GM23338 (cell line): Measurements from ENCODE around the gene LCE6A. TPM values are rescaled to one million over a fixed set of nuclear protein-coding genes. Genes with fewer than 3 reads are reported as not detected.

Experiments
- ATAC-seq: fragments of 200-7000 bp; cut with Tn5 transposase; 3 replicates; pipeline ENCODE4 v1.9.1; 2020
- DNase-seq: peaks from one replicate; pipeline ENCODE4 v3.0.0-alpha.2; 2015; ENCODE audit warnings: low spot score
- H2AFZ ChIP-seq: fragments of 200-600 bp; sonication (generic); 2 replicates; pipeline ENCODE4 v1.8.0; 2016; ENCODE audit warnings: antibody characterized with exemption, mild to moderate bottlenecking, moderate library complexity
- H3F3A ChIP-seq: fragments of 200-600 bp; sonication (generic); replicated peaks from 2 replicates; pipeline ENCODE4 v1.8.0; 2017; ENCODE audit warnings: antibody characterized with exemption, mixed run types, low read depth
- H3K27ac ChIP-seq: fragments of 200-600 bp; sonication (generic); 2 replicates; pipeline ENCODE4 v1.6.1; 2016; ENCODE audit warnings: low read depth
- H3K27me3 ChIP-seq: fragments of 200-600 bp; sonication (generic); 2 replicates; pipeline ENCODE4 v1.8.0; 2016; ENCODE audit warnings: mild to moderate bottlenecking, mixed run types, moderate library complexity; ENCODE audit not compliant: insufficient read depth
- H3K36me3 ChIP-seq: fragments of 200-600 bp; sonication (generic); 2 replicates; pipeline ENCODE4 v1.8.0; 2016; ENCODE audit warnings: mild to moderate bottlenecking; ENCODE audit not compliant: insufficient read depth
- H3K4me1 ChIP-seq: fragments of 200-600 bp; sonication (generic); 2 replicates; pipeline ENCODE4 v1.8.0; 2016; ENCODE audit warnings: mild to moderate bottlenecking, moderate library complexity; ENCODE audit not compliant: insufficient read depth
- H3K4me2 ChIP-seq: fragments of 200-600 bp; sonication (generic); 2 replicates; pipeline ENCODE4 v1.7.1; 2017; ENCODE audit warnings: mixed run types
- H3K4me3 ChIP-seq: fragments of 200-600 bp; sonication (generic); 2 replicates; pipeline ENCODE4 v1.6.1; 2016; ENCODE audit warnings: mixed run types
- H3K79me2 ChIP-seq: fragments of 200-600 bp; sonication (generic); replicated peaks from 2 replicates; pipeline ENCODE4 v1.8.0; 2017; ENCODE audit warnings: mild to moderate bottlenecking; ENCODE audit not compliant: insufficient read depth
- H3K9me2 ChIP-seq: fragments of 200-600 bp; sonication (generic); 2 replicates; pipeline ENCODE4 v1.8.0; 2017; ENCODE audit not compliant: insufficient read depth
- H4K20me1 ChIP-seq: fragments of 200-600 bp; sonication (generic); replicated peaks from 2 replicates; pipeline ENCODE4 v1.8.0; 2017; ENCODE audit warnings: mild to moderate bottlenecking; ENCODE audit not compliant: insufficient read depth
- H3K27ac Mint-ChIP-seq: 2 replicates; pipeline ENCODE4 v1.8.0; 2020; ENCODE audit warnings: inconsistent platforms, mild to moderate bottlenecking, moderate library complexity, mixed read lengths
- H3K27me3 Mint-ChIP-seq: 3 replicates; pipeline ENCODE4 v1.8.0; 2022; ENCODE audit warnings: low read depth, mild to moderate bottlenecking, moderate library complexity, mixed read lengths, inconsistent platforms; ENCODE audit not compliant: insufficient read depth, poor library complexity
- H3K36me3 Mint-ChIP-seq: 3 replicates; pipeline ENCODE4 v1.8.0; 2021; ENCODE audit warnings: low read depth, mild to moderate bottlenecking, inconsistent platforms, moderate library complexity, mixed read lengths
- H3K4me1 Mint-ChIP-seq: 3 replicates; pipeline ENCODE4 v1.8.0; 2020; ENCODE audit warnings: mild to moderate bottlenecking, inconsistent platforms, mixed read lengths
- H3K4me3 Mint-ChIP-seq: 3 replicates; pipeline ENCODE4 v1.8.0; 2021; ENCODE audit warnings: moderate library complexity, mild to moderate bottlenecking, inconsistent platforms, mixed read lengths
- H3K9me3 Mint-ChIP-seq: 3 replicates; pipeline ENCODE4 v1.8.0; 2020; ENCODE audit warnings: moderate library complexity, mild to moderate bottlenecking, inconsistent platforms, mixed read lengths
- CREB1 ChIP-seq: fragments of 250-450 bp; sonication (Bioruptor Pico); IDR thresholded peaks from 2 replicates; pipeline ENCODE4 v1.5.0; 2020; ENCODE audit warnings: low read depth, mild to moderate bottlenecking, moderate library complexity
- ETS1 ChIP-seq: IDR thresholded peaks from 2 replicates; pipeline ENCODE4 v1.6.1; 2016; ENCODE audit warnings: antibody characterized with exemption
- EZH2 ChIP-seq: fragments of 200-600 bp; sonication (generic); IDR thresholded peaks from one replicate; pipeline ENCODE4 v1.8.0; 2017; ENCODE audit warnings: antibody characterized with exemption, mild to moderate bottlenecking, low read depth; ENCODE audit not compliant: unreplicated experiment
- JUNB ChIP-seq: IDR thresholded peaks from one replicate; pipeline ENCODE4 v1.6.1; 2016; ENCODE audit warnings: antibody characterized with exemption; ENCODE audit not compliant: unreplicated experiment
- NANOG ChIP-seq: IDR thresholded peaks from 2 replicates; pipeline ENCODE4 v1.6.1; 2016; ENCODE audit warnings: antibody characterized with exemption, borderline replicate concordance
- POLR2AphosphoS5 ChIP-seq: IDR thresholded peaks from 2 replicates; pipeline ENCODE4 v1.6.1; 2016; ENCODE audit warnings: antibody characterized with exemption, low read depth
- polyA plus RNA-seq: library from polyadenylated mRNA; unstranded; fragments of >200 nt; fragmentation: Nextera tagmentation; extraction: Ambion mirVana; gene quantifications from 2 replicates; pipeline ENCODE4 v1.2.1, GENCODE V29; 2016
- total RNA-seq: library from RNA; depleted of rRNA; stranded (reverse); fragments of >200 nt; shearing (Covaris generic); gene quantifications from 2 replicates; pipeline ENCODE4 v1.2.3, GENCODE V29; 2014
- TF ChIP-seq, protein P1 (sequence below): IDR thresholded peaks from one replicate; pipeline ENCODE4 v1.6.1; 2018; ENCODE audit warnings: antibody characterized with exemption; ENCODE audit not compliant: unreplicated experiment
- TF ChIP-seq, protein P2 (sequence below): fragments of 250-450 bp; sonication (Bioruptor Pico); IDR thresholded peaks from 2 replicates; pipeline ENCODE4 v1.5.0; 2020; ENCODE audit warnings: mild to moderate bottlenecking, moderate library complexity

The LCE6A gene
- total and polyA plus RNA-seq, 2 experiments from 2014 or later, result not detected

DNA sequence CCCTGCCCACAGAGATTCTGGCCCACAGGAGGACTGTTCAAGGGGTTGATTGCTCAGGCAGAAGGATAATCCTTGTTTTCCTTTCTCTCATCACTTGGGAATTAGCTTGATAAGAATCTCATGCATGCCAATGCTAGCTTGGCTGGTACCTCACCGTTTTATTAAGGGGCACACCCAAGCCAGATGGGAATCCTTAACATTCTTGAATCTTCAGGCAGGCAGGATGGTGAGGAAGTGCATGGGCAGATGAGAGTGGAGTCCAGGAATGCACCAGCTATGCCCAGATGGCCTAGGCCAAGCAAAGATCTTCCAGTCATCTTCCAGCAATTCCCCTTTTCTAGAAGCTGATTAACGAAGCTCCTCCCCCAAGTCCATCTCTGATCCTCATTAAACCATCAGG, 13.0 kb downstream of the LCE6A start:
- H2AFZ ChIP-seq, result no peak overlapping the region
- no peak for TF ChIP-seq JUNB
- no peak for TF ChIP-seq CREB1
- no peak for TF ChIP-seq ETS1
- no peak for TF ChIP-seq EZH2
- TF ChIP-seq, protein P1, sequence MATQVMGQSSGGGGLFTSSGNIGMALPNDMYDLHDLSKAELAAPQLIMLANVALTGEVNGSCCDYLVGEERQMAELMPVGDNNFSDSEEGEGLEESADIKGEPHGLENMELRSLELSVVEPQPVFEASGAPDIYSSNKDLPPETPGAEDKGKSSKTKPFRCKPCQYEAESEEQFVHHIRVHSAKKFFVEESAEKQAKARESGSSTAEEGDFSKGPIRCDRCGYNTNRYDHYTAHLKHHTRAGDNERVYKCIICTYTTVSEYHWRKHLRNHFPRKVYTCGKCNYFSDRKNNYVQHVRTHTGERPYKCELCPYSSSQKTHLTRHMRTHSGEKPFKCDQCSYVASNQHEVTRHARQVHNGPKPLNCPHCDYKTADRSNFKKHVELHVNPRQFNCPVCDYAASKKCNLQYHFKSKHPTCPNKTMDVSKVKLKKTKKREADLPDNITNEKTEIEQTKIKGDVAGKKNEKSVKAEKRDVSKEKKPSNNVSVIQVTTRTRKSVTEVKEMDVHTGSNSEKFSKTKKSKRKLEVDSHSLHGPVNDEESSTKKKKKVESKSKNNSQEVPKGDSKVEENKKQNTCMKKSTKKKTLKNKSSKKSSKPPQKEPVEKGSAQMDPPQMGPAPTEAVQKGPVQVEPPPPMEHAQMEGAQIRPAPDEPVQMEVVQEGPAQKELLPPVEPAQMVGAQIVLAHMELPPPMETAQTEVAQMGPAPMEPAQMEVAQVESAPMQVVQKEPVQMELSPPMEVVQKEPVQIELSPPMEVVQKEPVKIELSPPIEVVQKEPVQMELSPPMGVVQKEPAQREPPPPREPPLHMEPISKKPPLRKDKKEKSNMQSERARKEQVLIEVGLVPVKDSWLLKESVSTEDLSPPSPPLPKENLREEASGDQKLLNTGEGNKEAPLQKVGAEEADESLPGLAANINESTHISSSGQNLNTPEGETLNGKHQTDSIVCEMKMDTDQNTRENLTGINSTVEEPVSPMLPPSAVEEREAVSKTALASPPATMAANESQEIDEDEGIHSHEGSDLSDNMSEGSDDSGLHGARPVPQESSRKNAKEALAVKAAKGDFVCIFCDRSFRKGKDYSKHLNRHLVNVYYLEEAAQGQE, result no peak
- TF ChIP-seq, protein P2, sequence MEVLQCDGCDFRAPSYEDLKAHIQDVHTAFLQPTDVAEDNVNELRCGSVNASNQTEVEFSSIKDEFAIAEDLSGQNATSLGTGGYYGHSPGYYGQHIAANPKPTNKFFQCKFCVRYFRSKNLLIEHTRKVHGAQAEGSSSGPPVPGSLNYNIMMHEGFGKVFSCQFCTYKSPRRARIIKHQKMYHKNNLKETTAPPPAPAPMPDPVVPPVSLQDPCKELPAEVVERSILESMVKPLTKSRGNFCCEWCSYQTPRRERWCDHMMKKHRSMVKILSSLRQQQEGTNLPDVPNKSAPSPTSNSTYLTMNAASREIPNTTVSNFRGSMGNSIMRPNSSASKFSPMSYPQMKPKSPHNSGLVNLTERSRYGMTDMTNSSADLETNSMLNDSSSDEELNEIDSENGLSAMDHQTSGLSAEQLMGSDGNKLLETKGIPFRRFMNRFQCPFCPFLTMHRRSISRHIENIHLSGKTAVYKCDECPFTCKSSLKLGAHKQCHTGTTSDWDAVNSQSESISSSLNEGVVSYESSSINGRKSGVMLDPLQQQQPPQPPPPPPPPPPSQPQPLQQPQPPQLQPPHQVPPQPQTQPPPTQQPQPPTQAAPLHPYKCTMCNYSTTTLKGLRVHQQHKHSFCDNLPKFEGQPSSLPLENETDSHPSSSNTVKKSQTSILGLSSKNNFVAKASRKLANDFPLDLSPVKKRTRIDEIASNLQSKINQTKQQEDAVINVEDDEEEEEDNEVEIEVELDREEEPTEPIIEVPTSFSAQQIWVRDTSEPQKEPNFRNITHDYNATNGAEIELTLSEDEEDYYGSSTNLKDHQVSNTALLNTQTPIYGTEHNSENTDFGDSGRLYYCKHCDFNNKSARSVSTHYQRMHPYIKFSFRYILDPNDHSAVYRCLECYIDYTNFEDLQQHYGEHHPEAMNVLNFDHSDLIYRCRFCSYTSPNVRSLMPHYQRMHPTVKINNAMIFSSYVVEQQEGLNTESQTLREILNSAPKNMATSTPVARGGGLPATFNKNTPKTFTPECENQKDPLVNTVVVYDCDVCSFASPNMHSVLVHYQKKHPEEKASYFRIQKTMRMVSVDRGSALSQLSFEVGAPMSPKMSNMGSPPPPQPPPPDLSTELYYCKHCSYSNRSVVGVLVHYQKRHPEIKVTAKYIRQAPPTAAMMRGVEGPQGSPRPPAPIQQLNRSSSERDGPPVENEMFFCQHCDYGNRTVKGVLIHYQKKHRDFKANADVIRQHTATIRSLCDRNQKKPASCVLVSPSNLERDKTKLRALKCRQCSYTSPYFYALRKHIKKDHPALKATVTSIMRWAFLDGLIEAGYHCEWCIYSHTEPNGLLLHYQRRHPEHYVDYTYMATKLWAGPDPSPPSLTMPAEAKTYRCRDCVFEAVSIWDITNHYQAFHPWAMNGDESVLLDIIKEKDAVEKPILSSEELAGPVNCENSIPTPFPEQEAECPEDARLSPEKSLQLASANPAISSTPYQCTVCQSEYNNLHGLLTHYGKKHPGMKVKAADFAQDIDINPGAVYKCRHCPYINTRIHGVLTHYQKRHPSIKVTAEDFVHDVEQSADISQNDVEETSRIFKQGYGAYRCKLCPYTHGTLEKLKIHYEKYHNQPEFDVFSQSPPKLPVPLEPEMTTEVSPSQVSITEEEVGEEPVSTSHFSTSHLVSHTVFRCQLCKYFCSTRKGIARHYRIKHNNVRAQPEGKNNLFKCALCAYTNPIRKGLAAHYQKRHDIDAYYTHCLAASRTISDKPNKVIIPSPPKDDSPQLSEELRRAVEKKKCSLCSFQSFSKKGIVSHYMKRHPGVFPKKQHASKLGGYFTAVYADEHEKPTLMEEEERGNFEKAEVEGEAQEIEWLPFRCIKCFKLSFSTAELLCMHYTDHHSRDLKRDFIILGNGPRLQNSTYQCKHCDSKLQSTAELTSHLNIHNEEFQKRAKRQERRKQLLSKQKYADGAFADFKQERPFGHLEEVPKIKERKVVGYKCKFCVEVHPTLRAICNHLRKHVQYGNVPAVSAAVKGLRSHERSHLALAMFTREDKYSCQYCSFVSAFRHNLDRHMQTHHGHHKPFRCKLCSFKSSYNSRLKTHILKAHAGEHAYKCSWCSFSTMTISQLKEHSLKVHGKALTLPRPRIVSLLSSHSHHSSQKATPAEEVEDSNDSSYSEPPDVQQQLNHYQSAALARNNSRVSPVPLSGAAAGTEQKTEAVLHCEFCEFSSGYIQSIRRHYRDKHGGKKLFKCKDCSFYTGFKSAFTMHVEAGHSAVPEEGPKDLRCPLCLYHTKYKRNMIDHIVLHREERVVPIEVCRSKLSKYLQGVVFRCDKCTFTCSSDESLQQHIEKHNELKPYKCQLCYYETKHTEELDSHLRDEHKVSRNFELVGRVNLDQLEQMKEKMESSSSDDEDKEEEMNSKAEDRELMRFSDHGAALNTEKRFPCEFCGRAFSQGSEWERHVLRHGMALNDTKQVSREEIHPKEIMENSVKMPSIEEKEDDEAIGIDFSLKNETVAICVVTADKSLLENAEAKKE (CRISPR knock-in tag), result no peak
- no peak for TF ChIP-seq NANOG
- TF ChIP-seq POLR2AphosphoS5, result no peak
- Mint-ChIP-seq H3K27me3 (no peaks in the 10 kb centered on the region), H3K27ac (no peak overlapping the region), H3K4me3 (no peak overlapping the region), H3K9me3 (no peaks in the 10 kb centered on the region), H3K36me3 (no peaks in the 10 kb centered on the region), H3K4me1 (no peaks in the 10 kb centered on the region)
- ATAC-seq, result no peak
- no peaks in the 10 kb centered on the region for H3K36me3 ChIP-seq
- H4K20me1 ChIP-seq, result no peaks in the 10 kb centered on the region
- no peak for DNase-seq
- H3K9me2 ChIP-seq, result peaks cover 9% of the 10 kb centered on the region; the same call in 1 of the 2 replicates
- no peak overlapping the region for H3K4me3 ChIP-seq
- no peak overlapping the region for H3K4me2 ChIP-seq
- no peaks in the 10 kb centered on the region for H3K27me3 ChIP-seq
- H3K79me2 ChIP-seq, result no peaks in the 10 kb centered on the region
- H3F3A ChIP-seq, result no peaks in the 10 kb centered on the region
- H3K27ac ChIP-seq, result no peak overlapping the region
- H3K4me1 ChIP-seq, result no peaks in the 10 kb centered on the region
